GDM1 (cell line): Measurements from ENCODE around the gene TMEM54.

ENCODE experiments used
- DNase-seq: peaks from one replicate; lab custom pipeline; 2025; lab: John Stamatoyannopoulos, UW

The TMEM54 gene

GRCh38 chr1:32864375-32865019 lies 36.7 kb downstream of the TMEM54 start:
- no peak for DNase-seq

GRCh38 chr1:32863881-32864245 lies 37.3 kb downstream of the TMEM54 start:
- no peak for DNase-seq

GRCh38 chr1:32863218-32863880 lies 37.8 kb downstream of the TMEM54 start:
- DNase-seq = no peak

- no peak for DNase-seq
These were observed 39.1 kb downstream of the TMEM54 start for GRCh38 chr1:32861904-32862695.

GRCh38 chr1:32860566-32860965 lies 40.6 kb downstream of the TMEM54 start:
- no peak for DNase-seq

- no peak for DNase-seq
These were observed 41.3 kb downstream of the TMEM54 start for GRCh38 chr1:32859915-32860314.

- DNase-seq = no peak
These were observed 42.4 kb downstream of the TMEM54 start for GRCh38 chr1:32858791-32859190.

- DNase-seq = no peak
These were observed 43.1 kb downstream of the TMEM54 start for GRCh38 chr1:32858136-32858535.

- no peak for DNase-seq
These were observed 45.1 kb downstream of the TMEM54 start for GRCh38 chr1:32855861-32856617.

- DNase-seq = no peak
These were observed 52.7 kb downstream of the TMEM54 start for GRCh38 chr1:32848354-32849063.
